Renal pelvis (tissue), 12 donors: ENCODE data around the gene RAB10. TPM values are rescaled to one million over a fixed set of nuclear protein-coding genes. Genes with fewer than 3 reads are reported as not detected.
"Not testable (repeated sequence)": the region's sequence is repeated elsewhere in the genome, so short reads cannot be mapped to it uniquely, and the experiment has no call there.

Source experiments
- DNase-seq: peaks from one replicate; pipeline ENCODE4 v3.0.0-alpha.2; 2013
- long read RNA-seq, 16 experiments: transcript quantifications; one replicate each; lab custom pipeline, GENCODE V29; 2026
- polyA plus RNA-seq, 3 donors: library from polyadenylated mRNA; unstranded; fragments of 120-200 nt; gene quantifications; one replicate each; pipeline ENCODE4 v1.2.1, GENCODE V29; 2013; ENCODE audit not compliant: insufficient read length in 3 of 3

The RAB10 gene
- 100 to 1,000 TPM; 110 to 146 (median 141) TPM for polyA plus RNA-seq
- long read RNA-seq, donor 1, transcript RAB10-201 (6 exons, 3,535 nt): major isoform, 46 of 98 reads
- long read RNA-seq, donor 1, partial matches to known transcripts: 52 of 98 reads
- long read RNA-seq, donor 1, other reads (novel, unspliced or antisense): 0 of 98 reads
- long read RNA-seq, donor 2, transcript RAB10-201 (6 exons, 3,535 nt): major isoform, 56 of 123 reads
- long read RNA-seq, donor 2, partial matches to known transcripts: 66 of 123 reads
- long read RNA-seq, donor 2, other reads (novel, unspliced or antisense): 0 of 123 reads
- long read RNA-seq, donor 3, transcript RAB10-201 (6 exons, 3,535 nt): major isoform, 46 of 60 reads
- long read RNA-seq, donor 3, partial matches to known transcripts: 14 of 60 reads
- long read RNA-seq, donor 3, other reads (novel, unspliced or antisense): 0 of 60 reads
- long read RNA-seq, donor 4, transcript RAB10-201 (6 exons, 3,535 nt): major isoform, 44 of 61 reads
- long read RNA-seq, donor 4, partial matches to known transcripts: 17 of 61 reads
- long read RNA-seq, donor 4, other reads (novel, unspliced or antisense): 0 of 61 reads
- long read RNA-seq, donor 5, transcript RAB10-201 (6 exons, 3,535 nt): major isoform, 22 of 52 reads
- long read RNA-seq, donor 5, partial matches to known transcripts: 30 of 52 reads
- long read RNA-seq, donor 5, other reads (novel, unspliced or antisense): 0 of 52 reads
- long read RNA-seq, donor 6, transcript RAB10-201 (6 exons, 3,535 nt): major isoform, 46 of 75 reads
- long read RNA-seq, donor 6, partial matches to known transcripts: 29 of 75 reads
- long read RNA-seq, donor 6, other reads (novel, unspliced or antisense): 0 of 75 reads
- long read RNA-seq, donor 7, transcript RAB10-201 (6 exons, 3,535 nt): major isoform, 50 of 89 reads
- long read RNA-seq, donor 7, partial matches to known transcripts: 39 of 89 reads
- long read RNA-seq, donor 7, other reads (novel, unspliced or antisense): 0 of 89 reads
- long read RNA-seq, donor 8, transcript RAB10-201 (6 exons, 3,535 nt): major isoform, 18 of 26 reads
- long read RNA-seq, donor 8, partial matches to known transcripts: 8 of 26 reads
- long read RNA-seq, donor 8, other reads (novel, unspliced or antisense): 0 of 26 reads
- long read RNA-seq, donor 9, transcript RAB10-201 (6 exons, 3,535 nt): major isoform, 51 of 123 reads
- long read RNA-seq, donor 9, partial matches to known transcripts: 72 of 123 reads
- long read RNA-seq, donor 9, other reads (novel, unspliced or antisense): 0 of 123 reads
- long read RNA-seq, donor 10, transcript RAB10-201 (6 exons, 3,535 nt): major isoform, 31 of 68 reads
- long read RNA-seq, donor 10, partial matches to known transcripts: 37 of 68 reads
- long read RNA-seq, donor 10, other reads (novel, unspliced or antisense): 0 of 68 reads
- long read RNA-seq, donor 11, transcript RAB10-201 (6 exons, 3,535 nt): major isoform, 21 of 45 reads
- long read RNA-seq, donor 11, partial matches to known transcripts: 24 of 45 reads
- long read RNA-seq, donor 11, other reads (novel, unspliced or antisense): 0 of 45 reads
- long read RNA-seq, donor 12, transcript RAB10-201 (6 exons, 3,535 nt): major isoform, 59 of 95 reads
- long read RNA-seq, donor 12, partial matches to known transcripts: 36 of 95 reads
- long read RNA-seq, donor 12, other reads (novel, unspliced or antisense): 0 of 95 reads
- long read RNA-seq, donor 13, transcript RAB10-201 (6 exons, 3,535 nt): major isoform, 25 of 30 reads
- long read RNA-seq, donor 13, partial matches to known transcripts: 5 of 30 reads
- long read RNA-seq, donor 13, other reads (novel, unspliced or antisense): 0 of 30 reads
- long read RNA-seq, donor 14: 0 reads
- long read RNA-seq, donor 15, transcript RAB10-201 (6 exons, 3,535 nt): major isoform, 51 of 81 reads
- long read RNA-seq, donor 15, partial matches to known transcripts: 30 of 81 reads
- long read RNA-seq, donor 15, other reads (novel, unspliced or antisense): 0 of 81 reads
- long read RNA-seq, donor 16, transcript RAB10-201 (6 exons, 3,535 nt): major isoform, 50 of 88 reads
- long read RNA-seq, donor 16, partial matches to known transcripts: 38 of 88 reads
- long read RNA-seq, donor 16, other reads (novel, unspliced or antisense): 0 of 88 reads

DNA sequence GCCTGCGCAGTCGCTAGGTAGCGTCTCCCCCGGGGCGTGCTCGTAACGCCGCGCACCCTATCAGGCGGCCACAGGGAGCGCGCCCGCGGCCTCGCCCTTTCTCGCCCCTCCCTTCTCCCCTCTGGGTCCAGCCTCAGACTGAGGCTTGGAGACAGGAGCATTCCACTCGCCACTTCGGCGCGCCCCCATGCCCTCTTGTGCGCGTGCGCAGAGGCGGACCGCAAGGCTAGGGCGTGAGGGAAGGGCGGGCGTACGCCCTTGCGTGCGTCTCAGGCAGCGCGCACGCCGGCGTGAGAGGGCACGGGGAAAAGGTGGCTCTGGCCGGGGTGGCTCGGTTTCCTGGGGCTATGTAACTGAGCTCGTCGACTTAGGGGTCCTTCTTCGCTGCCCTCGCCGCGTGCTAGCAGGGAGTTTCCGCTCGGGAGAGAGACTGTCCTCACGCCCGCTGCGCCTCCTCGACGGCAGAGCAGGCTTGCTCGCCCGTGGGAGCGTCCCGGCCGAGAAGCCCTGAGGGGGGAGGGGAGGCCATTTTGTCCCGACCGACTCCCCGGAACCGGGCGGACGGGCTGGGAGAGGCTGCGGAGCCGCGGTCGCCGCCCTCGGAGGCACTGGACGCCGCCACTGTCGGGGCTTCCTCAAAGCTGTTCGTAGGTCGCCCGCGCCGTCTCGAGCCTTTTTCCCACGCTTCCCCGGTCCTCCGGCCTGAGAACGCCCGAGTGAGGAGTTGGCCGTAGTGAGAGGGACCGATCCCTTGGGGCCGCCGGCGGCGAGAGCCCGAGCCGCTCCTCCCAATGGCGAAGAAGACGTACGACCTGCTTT is at the start of gene RAB10:
RAB10 (plus strand) TSS at position 267 of the 819 bp plus-strand sequence; CDS start at position 792, 525 bp downstream.
- peak; percentile 99 for DNase-seq

DNA sequence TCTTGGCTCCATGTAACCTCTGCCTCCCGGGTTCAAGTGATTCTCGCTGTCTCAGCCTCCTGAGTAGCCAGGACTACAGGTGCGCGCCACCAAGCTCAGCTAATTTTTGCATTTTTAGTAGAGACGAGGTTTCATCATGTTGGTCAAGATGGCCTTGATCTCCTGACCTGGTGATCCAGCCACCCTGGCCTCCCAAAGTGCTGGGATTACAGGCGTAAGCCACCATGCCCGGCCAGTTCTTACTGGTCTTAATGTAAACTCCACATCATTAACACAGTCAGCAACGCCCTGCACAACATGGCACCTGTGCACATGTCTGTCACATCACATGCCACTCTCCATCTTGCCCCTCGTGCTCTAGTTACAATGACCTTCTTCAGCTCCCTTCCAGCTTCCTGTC is 45.8 kb upstream of the RAB10 start:
- DNase-seq: no peak

DNA sequence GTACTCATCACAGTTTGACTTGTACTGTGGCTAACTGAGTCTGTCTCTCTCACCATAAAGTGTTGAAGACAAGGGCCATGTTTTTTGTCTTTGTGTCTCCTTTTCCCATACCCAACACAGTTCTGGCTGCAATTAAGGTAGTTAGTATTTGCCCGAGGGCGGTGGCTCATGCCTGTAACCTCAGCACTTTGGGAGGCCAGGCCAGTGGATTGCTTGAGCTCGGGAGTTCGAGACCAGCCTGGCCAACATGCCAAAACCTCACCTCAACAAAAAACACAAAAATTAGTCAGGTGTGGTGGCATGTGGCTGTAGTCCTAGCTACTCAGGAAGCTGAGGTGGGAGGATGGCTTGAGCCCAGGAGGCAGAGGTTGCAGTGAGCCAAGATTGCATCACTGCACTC is 44.7 kb upstream of the RAB10 start:
- no peak for DNase-seq

DNA sequence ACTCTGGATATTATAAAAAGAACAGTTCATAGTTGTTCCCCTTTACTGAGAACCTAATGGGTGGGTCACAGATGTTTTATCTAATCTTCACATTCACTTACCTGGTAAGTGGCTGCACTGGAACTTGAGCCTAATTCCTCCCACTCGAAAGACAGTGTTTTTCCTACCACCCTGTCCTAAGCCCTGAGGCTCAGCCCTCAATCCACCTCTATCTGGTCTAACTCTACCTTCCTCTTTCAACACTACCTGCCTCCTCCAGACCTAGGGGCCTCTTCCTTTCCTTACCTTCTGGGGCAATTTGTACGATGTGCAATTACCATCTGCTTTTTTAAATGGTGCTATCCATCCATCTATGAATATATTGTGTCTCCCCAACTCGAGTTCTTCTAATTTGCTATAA is 41.9 kb upstream of the RAB10 start:
- no peak for DNase-seq

DNA sequence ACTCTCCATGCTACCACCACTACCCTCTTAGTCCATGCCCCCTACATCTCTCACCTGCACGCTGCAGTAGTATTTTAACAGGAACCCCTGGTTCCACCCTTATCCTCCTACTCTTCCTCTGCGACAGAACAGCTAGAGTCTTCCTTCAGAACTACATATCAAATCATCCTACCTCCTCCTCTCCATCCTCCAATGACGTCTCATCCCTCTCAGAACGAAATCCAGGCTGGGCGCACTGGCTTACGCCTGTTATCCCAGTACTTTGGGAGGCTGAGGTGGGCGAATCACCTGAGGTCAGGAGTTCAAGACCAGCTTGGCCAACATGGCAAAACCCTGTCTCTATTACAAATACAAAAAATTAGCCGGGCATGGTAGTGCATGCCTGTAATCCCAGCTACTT is 41.3 kb upstream of the RAB10 start:
- no peak for DNase-seq

DNA sequence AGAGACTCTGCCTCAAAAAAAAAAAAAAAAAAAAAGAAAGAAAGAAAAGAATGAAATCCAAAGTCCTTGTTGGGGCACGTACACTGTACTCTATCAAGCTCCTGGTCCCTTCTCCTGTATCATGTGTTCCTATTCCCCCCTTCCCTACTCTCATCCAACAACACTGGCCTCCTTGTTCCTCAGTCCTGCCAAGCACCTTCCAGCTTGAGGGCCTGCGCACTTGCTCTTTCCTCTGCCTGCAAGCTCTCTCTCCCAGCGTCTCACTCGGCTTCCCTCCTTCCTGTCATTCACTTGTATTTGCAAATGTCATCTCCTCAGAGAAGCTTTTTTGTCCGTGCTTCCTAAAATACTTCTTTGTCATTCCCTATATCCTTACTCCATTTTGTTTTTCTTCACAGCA is 40.8 kb upstream of the RAB10 start:
- DNase-seq: no peak

DNA sequence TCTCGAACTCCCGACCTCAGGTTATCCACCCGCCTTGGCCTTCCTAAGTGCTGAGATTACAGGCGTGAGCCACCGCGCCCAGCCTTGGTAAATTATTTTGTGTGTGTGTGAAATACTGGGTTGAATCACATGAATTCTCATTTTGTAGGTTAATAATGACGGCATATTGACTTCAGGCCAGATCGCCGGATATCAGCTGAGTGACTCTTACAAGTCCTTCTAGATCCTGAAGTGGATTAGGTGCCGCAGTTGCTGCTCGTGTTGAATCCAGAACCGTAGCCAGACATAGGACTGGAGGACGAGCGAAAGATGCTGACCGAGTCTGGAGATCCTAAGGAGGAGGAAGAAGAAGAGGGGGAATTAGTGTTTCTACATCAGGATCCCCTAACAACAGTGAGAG is 39.4 kb upstream of the RAB10 start:
- DNase-seq: no peak

DNA sequence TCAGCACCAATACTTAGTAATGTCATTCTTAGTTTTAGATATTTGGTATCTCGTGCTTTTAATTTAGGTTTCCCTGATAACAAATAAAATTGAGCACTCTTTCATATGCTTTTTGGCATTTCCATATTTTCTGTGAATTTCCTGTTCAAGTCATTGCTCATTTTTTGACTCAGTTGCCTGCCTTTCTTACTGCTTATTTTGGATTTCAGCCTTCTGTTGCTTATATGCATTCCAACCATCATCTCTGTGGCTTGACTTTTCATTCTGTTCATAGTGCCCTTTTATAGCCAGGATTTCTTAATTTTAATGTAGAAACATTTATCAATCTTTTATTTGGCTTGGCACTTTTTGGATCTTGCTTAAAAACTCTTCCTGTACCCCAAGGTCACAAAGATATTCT is 37.0 kb upstream of the RAB10 start:
- no peak for DNase-seq

DNA sequence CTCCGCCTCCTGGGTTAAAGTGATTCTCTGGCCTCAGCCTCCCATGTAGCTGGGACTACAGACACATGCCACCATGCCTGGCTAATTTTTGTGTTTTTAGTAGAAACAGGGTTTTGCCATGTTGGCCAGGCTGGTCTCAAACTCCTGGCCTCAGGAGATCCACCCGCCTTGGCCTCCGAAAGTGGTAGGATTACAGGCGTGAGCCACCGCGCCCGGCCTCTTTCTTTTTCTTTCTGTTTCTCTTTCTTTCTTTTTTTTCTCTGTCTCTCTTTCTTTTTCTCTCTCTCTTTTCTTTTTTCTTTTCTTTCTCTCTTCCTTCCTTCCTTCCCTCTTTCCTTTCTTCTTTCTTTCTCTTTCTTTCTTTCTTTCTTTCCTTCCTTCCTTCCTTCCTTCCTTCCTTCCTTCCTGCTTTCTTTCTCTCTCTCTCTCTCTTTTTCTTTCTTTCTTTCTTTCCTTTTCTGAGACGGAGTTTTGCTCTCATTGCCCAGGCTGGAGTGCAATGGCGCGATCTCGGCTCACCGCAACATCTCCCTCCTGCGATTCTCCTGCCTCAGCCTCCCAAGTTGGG is 35.0 kb upstream of the RAB10 start:
- DNase-seq: not testable (repeated sequence)

DNA sequence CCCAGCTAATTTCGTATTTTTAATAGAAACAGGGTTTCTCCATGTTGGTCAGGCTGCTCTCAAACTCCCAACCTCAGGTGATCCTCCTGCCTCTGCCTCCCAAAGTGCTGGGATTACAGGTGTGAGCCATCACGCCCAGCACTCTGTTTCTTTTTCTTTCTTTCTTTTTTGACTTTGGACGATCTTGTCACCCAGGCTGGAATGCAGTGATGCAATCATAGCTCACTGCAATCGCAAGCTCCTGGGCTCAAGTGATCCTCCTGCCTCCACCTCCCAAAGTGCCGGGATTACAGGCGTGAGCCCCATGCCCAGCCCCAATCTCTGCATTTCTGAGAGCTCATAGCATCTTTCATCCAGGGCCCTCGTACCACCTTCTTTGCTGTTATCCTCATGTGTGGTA is 34.5 kb upstream of the RAB10 start:
- DNase-seq: not testable (repeated sequence)

DNA sequence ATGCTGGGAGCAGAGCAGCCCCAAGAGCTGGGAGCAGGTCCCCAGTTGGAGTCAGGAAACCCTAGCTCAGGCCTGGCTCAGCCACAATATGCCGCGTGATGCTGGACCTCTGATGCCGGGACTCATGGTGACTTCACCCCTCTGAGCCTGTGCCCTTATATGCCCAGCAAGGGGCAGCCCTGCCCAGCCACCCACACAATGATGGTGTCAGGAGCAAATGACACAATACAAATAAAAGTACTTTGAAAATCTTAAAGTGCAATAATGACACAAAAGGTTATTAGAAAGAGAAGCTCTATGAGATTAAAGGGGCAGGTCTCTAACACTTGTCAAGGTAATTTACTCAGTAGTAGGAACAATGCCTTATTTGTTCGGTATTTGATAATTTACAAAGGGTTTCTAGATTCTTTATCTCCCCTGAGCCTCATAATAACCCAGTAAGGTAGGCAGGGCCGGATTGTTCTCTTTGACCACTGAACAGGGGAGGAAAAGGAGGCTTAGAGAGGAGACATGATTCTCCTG is 33.3 kb upstream of the RAB10 start:
- DNase-seq: no peak

DNA sequence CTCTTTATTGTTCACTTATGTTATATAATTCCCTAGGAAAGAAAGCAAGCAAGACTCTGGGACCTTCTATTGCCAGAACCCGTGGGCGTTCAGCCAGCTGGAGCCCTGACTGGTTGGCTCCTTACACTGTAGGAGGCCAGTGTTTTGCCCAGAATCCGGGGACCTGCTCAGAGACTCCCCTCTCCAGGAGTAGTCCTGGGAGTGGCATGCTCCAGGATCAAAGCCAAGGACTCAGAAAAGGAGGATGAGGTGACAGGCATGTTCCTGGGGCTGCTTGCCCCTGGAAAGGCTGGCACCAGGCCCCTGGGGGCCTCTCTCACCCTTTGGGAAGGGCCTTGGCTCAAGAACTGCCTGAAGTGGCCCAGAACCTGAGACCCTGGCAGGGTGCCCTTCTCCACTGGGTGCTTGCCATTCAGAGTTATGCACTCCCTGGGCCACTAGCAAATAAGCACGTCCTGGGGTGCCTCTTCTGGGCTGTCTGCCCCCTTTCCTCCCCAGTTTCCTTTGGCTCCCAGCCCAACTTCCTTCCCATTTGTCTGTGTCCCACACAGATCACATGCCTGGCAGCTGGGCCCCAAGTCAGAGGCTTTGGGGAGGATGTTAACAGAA is 32.0 kb upstream of the RAB10 start:
- DNase-seq: no peak

DNA sequence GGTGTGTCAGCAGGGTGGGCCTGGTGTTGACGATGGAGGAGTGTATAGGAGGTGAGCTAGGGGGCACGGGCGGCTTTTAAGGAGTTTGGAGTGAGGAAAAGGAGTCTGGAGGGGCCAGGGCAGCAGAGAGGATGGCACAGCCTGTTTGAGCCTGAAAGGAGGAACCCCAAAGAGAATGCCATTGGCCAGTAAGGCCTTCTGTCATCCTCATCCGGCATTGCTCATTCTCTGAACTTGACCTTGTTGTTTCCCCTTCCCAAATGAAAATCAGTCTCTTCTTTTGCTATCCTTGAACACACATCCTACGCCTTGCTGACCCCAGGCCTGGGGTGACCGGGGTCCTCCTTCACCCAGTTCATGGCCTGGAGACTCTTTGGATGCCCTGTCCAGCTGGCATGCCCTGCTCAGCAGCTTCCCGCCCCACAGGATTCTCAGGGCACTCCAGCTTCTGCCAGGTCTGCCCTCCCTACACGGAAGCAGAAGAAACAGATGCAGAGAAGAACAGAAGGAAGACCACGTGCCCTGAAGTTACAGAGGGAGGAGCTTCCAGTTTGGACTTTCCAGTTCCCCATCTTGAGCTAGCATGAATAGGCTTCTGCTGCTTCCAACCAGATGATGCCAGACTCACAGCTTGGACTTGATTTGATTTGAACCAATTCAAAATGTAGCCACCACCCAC is 31.1 kb upstream of the RAB10 start:
- no peak for DNase-seq

DNA sequence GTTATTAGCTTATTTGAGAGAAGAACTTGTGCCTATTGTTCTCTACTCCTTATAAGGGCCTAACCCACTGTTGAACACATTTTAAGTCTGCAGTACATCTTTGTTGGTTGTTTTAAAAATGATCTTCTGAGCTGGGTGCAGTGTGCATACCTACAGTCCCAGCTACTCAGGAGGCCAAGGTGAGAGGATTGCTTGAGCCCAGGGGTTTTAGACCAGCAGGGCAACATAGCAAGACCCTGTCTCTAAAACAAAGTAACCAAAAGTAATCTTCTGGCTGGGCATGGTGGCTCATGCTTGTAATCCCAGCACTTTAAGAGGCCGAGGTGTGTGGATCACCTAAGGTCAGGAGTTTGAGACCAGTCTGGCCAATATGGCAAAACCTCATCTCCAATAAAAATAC is 25.8 kb upstream of the RAB10 start:
- DNase-seq: no peak

DNA sequence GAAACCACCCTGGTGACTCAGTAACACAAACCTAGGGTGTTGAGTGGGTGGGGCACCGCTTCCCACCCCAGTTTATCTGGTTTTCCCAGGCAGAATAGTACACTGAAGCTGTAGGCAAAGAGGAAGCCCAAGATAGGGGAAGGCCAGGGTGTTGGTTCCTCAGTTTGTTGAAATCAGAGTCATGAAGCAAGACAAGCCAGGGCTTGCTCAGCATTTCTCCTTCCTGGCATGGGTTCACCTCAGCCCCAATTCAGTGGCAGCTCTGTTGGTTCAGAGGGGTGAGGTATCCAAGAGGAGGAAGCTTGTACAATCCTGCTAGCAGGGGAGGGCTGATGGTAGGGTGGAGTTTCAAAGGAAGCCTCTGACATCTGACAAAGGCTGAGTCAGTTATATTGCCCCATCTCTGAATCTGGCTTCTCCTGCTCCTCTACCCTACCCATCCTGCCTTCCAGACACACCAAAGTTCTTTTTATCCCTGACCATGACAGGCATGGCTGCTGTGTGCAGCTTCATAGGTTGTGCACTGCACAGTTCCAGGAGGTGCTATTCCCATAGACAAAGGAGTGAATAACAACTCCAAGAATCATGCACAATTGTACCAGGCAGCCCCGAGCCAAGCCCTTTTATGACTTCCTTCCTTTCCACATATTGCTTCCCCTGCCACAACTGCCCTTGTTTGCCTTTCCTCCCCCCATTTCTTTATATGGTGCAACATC is 24.9 kb upstream of the RAB10 start:
- DNase-seq: no peak

DNA sequence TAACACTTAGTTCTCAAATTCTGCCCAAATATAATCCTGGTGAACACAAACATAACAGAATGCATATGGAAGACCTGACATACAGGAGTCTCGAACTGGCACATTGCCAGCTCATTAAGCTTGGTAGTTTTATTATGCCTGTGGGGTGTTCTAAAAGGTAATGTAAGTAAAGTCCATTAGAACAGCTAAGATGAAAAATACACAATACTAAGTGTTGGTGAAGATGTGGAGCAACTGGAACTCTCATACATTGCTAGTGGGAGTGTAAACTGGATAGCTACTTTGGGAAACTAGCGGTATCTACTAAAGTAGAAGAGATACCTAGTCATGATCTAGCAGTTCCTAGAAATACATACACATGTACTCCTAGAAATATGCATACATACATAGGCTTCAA is 24.3 kb upstream of the RAB10 start:
- no peak for DNase-seq

DNA sequence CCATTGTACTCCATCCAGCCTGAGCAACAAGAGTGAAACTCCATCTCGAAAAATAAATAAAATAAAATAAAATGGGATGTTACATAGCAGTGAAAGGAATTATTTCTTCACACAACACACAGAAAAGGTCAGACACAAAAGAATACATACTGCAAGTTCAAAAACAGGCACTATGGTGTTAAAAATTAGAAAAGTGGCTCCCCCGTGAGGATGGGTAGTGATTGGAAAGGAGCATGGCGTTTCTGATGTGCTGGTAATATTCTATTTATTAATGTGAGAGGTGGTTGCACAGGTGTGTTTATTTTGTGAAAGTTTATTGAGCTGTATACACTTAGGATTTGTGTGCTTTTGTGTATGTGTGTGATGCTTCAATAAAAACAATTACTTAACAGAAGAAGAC is 22.9 kb upstream of the RAB10 start:
- DNase-seq: no peak
